ENCODE results near the gene ZNF32. TPM values are rescaled to one million over a fixed set of nuclear protein-coding genes. Genes with fewer than 3 reads are reported as not detected.

Gene ZNF32
- total and polyA plus RNA-seq, 2 of the 4 experiments (the other 2 are of a cell fraction), result 30.1 to 31.2 TPM

- WGBS, 2 experiments (ENCODE audit: extremely low coverage in 2 of 2, insufficient read length in 1 of 2), result no CpG with 5 or more reads among the region's 7 CpGs
- Histone ChIP-seq H3K9me1 (ENCODE audit: insufficient read depth, low read length) (no peaks in the 10 kb centered on the region), H3K4me2 (ENCODE audit: low read depth, low read length) (no peak overlapping the region), H3K27me3 (ENCODE audit: control insufficient read depth, insufficient read depth, low read length) (no peaks in the 10 kb centered on the region), H2BK15ac (ENCODE audit: low read depth, low read length) (no peak overlapping the region), H3K18ac (ENCODE audit: low read depth, low read length) (no peak overlapping the region), H3K79me1 (ENCODE audit: low read depth in 1 of 2, low read length in 2 of 2) (no peaks in the 10 kb centered on the region), H3K36me3 (ENCODE audit: control insufficient read depth, insufficient read depth, low read length) (no peaks in the 10 kb centered on the region), H2AK9ac (replicated peaks; ENCODE audit: low read depth, low read length, poor library complexity) (no peak overlapping the region), H3K4ac (ENCODE audit: low read depth, low read length) (no peak overlapping the region), H2BK20ac (ENCODE audit: low read depth, low read length) (no peak overlapping the region), H3K14ac (replicated peaks; ENCODE audit: low read depth, low read length) (no peak overlapping the region), H3K27ac (ENCODE audit: insufficient read depth, low read length) (no peak overlapping the region), H3K9me3 (ENCODE audit: control insufficient read depth, insufficient read depth, low read length) (no peaks in the 10 kb centered on the region), H3K4me1 (ENCODE audit: control insufficient read depth, insufficient read depth, low read length) (no peaks in the 10 kb centered on the region), H2AK5ac (ENCODE audit: low read depth, low read length) (no peak overlapping the region), H4K20me1 (ENCODE audit: insufficient read depth, low read length) (no peaks in the 10 kb centered on the region), H3K56ac (ENCODE audit: extremely low read depth, insufficient read depth, low read length) (no peak overlapping the region), H2AFZ (replicated peaks; ENCODE audit: low read length, poor library complexity) (no peak overlapping the region), H3K9ac (ENCODE audit: low read depth, low read length) (no peak overlapping the region), H4K8ac (ENCODE audit: low read depth in 2 of 2, low read length in 2 of 2) (no peak overlapping the region), H3K4me3 (ENCODE audit: insufficient read depth, low read depth, low read length) (no peak overlapping the region), H4K5ac (ENCODE audit: low read depth, low read length) (no peak overlapping the region), H2BK120ac (ENCODE audit: low read depth, low read length) (no peak overlapping the region), H2BK5ac (ENCODE audit: low read depth, low read length, poor library complexity, severe bottlenecking) (no peak overlapping the region), H3K23ac (ENCODE audit: low read depth, low read length) (no peak overlapping the region), H4K91ac (ENCODE audit: insufficient read depth, low read depth, low read length) (no peak overlapping the region)
- DNase-seq (no peak), ATAC-seq (ENCODE audit: low read depth) (no peak)
- intact Hi-C loops (cut with micrococcal nuclease) (no loop called here), dilution Hi-C loops (cut with HindIII; ENCODE audit: low sequenced_read_pairs, unreplicated experiment) (no loop called here), in situ Hi-C loops (cut with MboI; ENCODE audit: low sequenced_read_pairs) (no loop called here)
- BruUV-seq (replicated peaks), result no TSS peak
- POLR2A ChIA-PET (ENCODE audit: unreplicated experiment), result no interaction called here
- CTCF ChIA-PET, result interaction anchor here (1.1 kb wide), 1 partner anchor 8 kb away, joined by 3 read pairs; no protein-coding TSS in a partner anchor
- no peak for TF ChIP-seq CTCF (conservative IDR thresholded peaks at IDR 0.05; ENCODE audit: low read depth, low read length)
- no peak for TF ChIP-seq POLR2A (IDR thresholded peaks at IDR 0.05; ENCODE audit: low read depth, low read length)
- TF ChIP-seq USF2 (IDR thresholded peaks at IDR 0.05; ENCODE audit: low read depth, low read length), result no peak
- no peak for TF ChIP-seq SMC3 (IDR thresholded peaks at IDR 0.05; ENCODE audit: low read depth, low read length)
- TF ChIP-seq RCOR1 (IDR thresholded peaks at IDR 0.05; ENCODE audit: insufficient replicate concordance, low read length), result no peak
- TF ChIP-seq ELK1 (IDR thresholded peaks at IDR 0.05; ENCODE audit: borderline replicate concordance, low read depth, low read length), result no peak
- TF ChIP-seq MXI1 (IDR thresholded peaks at IDR 0.05; ENCODE audit: borderline replicate concordance, low read depth, low read length), result no peak
- no peak for TF ChIP-seq NFE2L2 (IDR thresholded peaks at IDR 0.05; ENCODE audit: low read depth, low read length)
- TF ChIP-seq MAZ (IDR thresholded peaks at IDR 0.05; ENCODE audit: borderline replicate concordance, low read depth, low read length), result no peak
- TF ChIP-seq CHD1 (IDR thresholded peaks at IDR 0.05; ENCODE audit: low read depth, low read length), result no peak
- TF ChIP-seq CEBPB (IDR thresholded peaks at IDR 0.05; ENCODE audit: low read depth, low read length), result no peak
Observed at GRCh38 chr10:43681220-43681619, 32.5 kb upstream of the ZNF32 start.
